Astrocyte of the spinal cord (primary cell): Measurements from ENCODE around the gene RELB.

ENCODE experiments used
- DNase-seq: peaks from one replicate; pipeline ENCODE4 v3.0.0; 2011; ENCODE audit warnings: low read depth, low spot score
- H3K4me3 ChIP-seq: 2 replicates; pipeline ENCODE4 v1.5.1; 2011; ENCODE audit warnings: low read depth, mild to moderate bottlenecking, low read length, moderate library complexity
- CTCF ChIP-seq: IDR thresholded peaks from 2 replicates; pipeline ENCODE4 v1.5.1; 2012; ENCODE audit warnings: low read depth, mild to moderate bottlenecking, low read length, inconsistent platforms
- in situ Hi-C: cut with HindIII; loops from 2 replicates; pipeline ENCODE4 v1.10.0; 2017; ENCODE audit warnings: low sequenced_read_pairs

RELB gene

GRCh38 chr19:45071969-45072790 lies 70.9 kb downstream of the RELB start:
- no peak overlapping the region for H3K4me3 ChIP-seq
- no peak for TF ChIP-seq CTCF
- in situ Hi-C loops = no loop called here
- DNase-seq = no peak

DNA sequence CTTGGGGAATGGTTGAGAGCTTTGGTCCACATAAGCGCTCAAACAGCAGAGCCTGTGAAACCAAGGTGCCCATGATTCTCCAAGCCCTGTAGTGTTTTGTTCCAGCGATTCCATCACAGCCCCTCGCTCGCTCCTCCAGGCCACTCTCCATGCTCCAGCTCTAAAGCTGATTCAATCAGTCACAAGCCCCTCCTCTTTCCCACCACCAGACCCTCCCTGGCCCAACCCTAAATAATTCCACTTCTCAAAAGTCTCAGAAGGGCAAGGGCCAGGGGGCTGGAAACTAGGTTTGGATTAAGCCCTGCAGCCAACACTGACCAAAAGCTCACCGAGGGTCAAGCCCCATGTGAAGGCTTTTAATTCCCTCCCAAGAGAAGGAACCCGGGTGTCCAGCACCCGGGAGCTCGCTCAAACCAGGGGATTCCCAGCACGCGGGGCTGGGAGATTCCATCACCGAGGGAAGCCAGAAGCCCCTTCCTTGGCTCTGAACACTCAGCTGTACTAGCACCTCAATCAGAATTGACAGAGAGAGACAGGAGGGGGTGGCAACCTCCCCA lies 73.6 kb downstream of the RELB start:
- in situ Hi-C loops = no loop called here
- H3K4me3 ChIP-seq = no peak overlapping the region
- DNase-seq = no peak
- TF ChIP-seq CTCF = no peak

DNA sequence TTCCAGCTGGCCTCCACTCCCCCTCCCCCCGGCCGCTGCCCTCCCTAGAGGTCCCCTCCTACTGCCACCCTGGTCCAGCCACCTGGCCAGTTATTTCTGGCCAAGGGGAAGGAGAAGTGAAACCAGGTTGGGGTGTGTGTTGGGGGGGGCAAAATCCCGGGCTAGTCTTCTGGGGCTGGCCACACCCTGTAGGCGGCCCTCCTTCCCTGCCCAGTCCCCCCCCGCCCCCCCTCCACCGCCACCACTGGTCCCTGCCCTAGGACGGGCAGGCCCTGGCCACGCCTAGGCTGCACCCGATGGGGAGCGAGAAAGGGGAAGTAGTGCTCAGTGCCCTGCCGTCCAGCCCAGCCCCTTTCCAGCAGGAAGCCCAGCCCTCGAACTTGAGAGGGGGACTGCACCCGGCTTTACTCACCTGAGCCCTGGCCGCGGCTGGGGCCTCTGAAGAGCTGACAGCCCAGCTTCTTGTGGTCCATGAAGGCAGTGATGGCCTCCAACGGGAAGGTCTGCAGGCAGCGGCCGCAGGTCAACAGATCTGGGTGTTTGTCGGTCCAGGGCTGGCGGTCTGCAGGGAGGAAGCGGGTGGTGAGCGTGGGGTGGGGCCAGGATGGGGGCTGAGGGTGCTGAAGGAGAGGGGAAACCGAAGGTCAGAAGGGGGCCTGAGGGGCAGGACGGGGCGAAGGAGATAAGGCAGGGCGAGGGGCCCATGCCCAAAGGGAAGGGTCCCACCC lies 74.2 kb downstream of the RELB start:
- in situ Hi-C loops = no loop called here
- peak; percentile 26 for DNase-seq
- TF ChIP-seq CTCF = no peak
- H3K4me3 ChIP-seq = peak overlapping the region; percentile 46

DNA sequence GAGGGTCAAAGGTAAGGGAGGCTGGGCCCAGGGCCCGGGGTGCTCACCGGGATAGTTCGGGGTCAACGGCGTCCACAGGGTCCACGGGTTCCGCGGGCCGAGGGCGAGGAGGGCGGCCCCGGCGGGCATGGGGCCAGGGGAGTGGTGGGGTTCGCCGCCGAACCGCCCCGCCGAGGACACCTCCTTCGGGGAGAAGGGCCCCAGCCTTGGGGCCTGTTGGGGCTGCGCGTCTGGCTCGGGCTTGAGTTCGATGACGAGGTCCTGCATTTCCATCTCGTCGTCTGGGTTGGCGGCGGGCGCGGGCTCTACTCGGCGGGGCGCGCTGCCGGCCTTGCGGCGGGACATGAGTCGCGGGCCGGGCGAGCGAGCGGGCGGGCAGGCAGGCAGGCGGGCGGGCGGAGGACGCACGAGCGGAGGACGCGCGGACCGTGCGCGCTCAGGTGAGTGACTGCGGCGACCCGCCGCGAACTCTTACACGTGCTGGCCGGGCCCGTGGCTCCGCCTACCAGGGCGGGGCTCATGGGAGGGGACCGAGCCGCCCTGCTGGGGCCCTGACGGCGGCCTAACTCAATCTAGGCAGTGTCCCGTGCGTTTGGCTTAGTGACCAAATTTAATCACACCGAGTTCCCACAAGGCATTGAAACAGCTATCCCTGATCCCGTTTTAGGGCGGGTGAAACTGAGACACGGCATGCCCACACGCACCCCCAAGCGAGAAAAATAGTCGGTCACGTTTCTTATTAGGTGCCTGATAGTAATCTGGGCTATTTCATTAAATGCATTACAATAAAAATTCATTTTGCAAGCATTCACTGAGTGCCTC lies 75.0 kb downstream of the RELB start, which contains the start of gene ZNF296:
ZNF296 (minus strand) TSS at position 450 of the 822 bp plus-strand sequence; CDS start at position 345, 105 bp downstream.
- peak; percentile 20 for DNase-seq
- peak within 1 kb of the TSS; percentile 46 for H3K4me3 ChIP-seq
- no peak for TF ChIP-seq CTCF
- in situ Hi-C loops = no loop called here

- no peak for TF ChIP-seq CTCF
- in situ Hi-C loops = no loop called here
- no peak for DNase-seq
- H3K4me3 ChIP-seq = peak overlapping the region; percentile 46
Observed at GRCh38 chr19:45076851-45077730, 75.8 kb downstream of the RELB start.
